ENCODE measurements around the gene PGAP3.
A peak's percentile ranks its signal among the peaks of the same experiment; 100 is the strongest.

DNA sequence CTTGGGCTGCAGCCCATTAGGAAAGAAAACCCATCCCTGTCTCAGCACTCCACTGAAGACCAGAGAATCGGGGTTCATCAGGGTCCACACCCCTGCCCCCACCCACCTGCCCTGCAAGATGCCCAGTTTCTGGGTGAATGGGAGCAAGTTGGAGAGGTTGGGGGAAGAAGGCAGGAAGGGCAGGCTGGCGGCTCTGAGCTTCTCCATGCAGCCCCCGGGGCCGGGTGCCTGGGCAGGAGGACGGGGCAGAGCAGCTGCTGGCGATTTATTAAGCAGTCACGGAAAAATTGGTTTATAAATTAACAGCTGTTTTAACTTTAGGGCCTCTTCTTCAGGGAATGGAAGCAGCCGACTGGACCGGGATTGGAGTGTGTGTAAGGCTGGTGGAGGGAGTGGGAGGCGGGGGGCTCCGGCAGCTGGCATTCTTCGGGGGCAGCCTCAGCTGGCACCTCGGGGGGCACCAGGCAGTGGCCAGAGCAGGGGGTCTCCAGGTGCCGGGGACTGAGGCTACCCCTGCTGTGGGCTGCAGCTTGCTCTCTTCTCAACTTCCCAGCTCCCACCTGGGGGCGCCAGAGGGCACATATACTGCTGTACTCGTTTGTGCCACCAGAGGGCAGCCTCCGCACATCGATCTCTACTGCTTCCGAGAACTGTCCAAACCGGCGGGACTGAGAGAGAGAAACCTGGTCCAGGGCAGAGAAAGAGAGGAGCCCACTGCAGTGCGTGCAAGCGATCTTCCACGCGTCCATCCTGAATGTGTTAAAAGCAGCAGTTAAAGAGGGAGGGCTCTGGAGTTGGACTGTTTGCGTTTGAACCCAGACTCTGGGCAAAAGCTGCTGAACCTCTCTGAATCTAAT lies 66.1 kb downstream of the PGAP3 start:
- TF ChIP-seq, protein P1, sequence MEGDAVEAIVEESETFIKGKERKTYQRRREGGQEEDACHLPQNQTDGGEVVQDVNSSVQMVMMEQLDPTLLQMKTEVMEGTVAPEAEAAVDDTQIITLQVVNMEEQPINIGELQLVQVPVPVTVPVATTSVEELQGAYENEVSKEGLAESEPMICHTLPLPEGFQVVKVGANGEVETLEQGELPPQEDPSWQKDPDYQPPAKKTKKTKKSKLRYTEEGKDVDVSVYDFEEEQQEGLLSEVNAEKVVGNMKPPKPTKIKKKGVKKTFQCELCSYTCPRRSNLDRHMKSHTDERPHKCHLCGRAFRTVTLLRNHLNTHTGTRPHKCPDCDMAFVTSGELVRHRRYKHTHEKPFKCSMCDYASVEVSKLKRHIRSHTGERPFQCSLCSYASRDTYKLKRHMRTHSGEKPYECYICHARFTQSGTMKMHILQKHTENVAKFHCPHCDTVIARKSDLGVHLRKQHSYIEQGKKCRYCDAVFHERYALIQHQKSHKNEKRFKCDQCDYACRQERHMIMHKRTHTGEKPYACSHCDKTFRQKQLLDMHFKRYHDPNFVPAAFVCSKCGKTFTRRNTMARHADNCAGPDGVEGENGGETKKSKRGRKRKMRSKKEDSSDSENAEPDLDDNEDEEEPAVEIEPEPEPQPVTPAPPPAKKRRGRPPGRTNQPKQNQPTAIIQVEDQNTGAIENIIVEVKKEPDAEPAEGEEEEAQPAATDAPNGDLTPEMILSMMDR (conservative IDR thresholded peaks at IDR 0.05; ENCODE audit: low read depth, low read length), result peak; percentile 100; the same call in 1 of the 2 replicates
- no peak for TF ChIP-seq POLR2A (IDR thresholded peaks at IDR 0.05; ENCODE audit: low read depth, low read length)
- TF ChIP-seq CHD1 (IDR thresholded peaks at IDR 0.05; ENCODE audit: low read depth, low read length), result no peak
- TF ChIP-seq CEBPB (IDR thresholded peaks at IDR 0.05; ENCODE audit: low read depth, low read length), result no peak
- TF ChIP-seq RAD21 (IDR thresholded peaks at IDR 0.05; ENCODE audit: low read length), result peak; percentile 93
- TF ChIP-seq RCOR1 (IDR thresholded peaks at IDR 0.05; ENCODE audit: insufficient replicate concordance, low read length), result no peak
- no peak for TF ChIP-seq MXI1 (IDR thresholded peaks at IDR 0.05; ENCODE audit: borderline replicate concordance, low read depth, low read length)
- TF ChIP-seq, protein P2, sequence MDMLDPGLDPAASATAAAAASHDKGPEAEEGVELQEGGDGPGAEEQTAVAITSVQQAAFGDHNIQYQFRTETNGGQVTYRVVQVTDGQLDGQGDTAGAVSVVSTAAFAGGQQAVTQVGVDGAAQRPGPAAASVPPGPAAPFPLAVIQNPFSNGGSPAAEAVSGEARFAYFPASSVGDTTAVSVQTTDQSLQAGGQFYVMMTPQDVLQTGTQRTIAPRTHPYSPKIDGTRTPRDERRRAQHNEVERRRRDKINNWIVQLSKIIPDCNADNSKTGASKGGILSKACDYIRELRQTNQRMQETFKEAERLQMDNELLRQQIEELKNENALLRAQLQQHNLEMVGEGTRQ (IDR thresholded peaks at IDR 0.05; ENCODE audit: low read depth, low read length), result no peak
- TF ChIP-seq NFE2L2 (IDR thresholded peaks at IDR 0.05; ENCODE audit: low read depth, low read length), result no peak

All from IMR-90 (cell line).